Body of pancreas (tissue), 4 donors: Measurements from ENCODE around the gene TSEN2.

ENCODE experiments used
- CTCF ChIP-seq, 7 experiments: fragments of 450-650 bp in 4 of 7; fragments of 200-600 bp in 3 of 7; sonication (generic) in 3 of 7; IDR thresholded peaks; one replicate each; pipeline ENCODE4 v1.5.1; 2016 to 2019; ENCODE audit warnings: antibody characterized with exemption in 7 of 7
- POLR2A ChIP-seq, 3 donors: fragments of 450-650 bp; IDR thresholded peaks; one replicate each; pipeline ENCODE4 v1.6.1; 2016; ENCODE audit warnings: antibody characterized with exemption in 3 of 3, mild to moderate bottlenecking in 2 of 3

GRCh38 chr3:12549971-12550760, 65.9 kb downstream of the TSEN2 start:
- no peak for TF ChIP-seq CTCF (IDR thresholded peaks at IDR 0.05)
- TF ChIP-seq POLR2A (IDR thresholded peaks at IDR 0.05): no peak
